ENCODE data around the gene ZFP36. TPM values are rescaled to one million over a fixed set of nuclear protein-coding genes. Genes with fewer than 3 reads are reported as not detected.

The ZFP36 gene
- 111 to 113 TPM (median 111 TPM) in 3 replicates for total RNA-seq

- peak; percentile 77 to 83 for DNase-seq (ENCODE audit: low spot score in 2 of 2, unreplicated experiment in 2 of 2)
- Mint-ChIP-seq H3K9me3 (no peaks in the 10 kb centered on the region), H3K36me3 (peaks cover 4% of the 10 kb centered on the region), H3K27me3 (ENCODE audit: low read depth) (no peaks in the 10 kb centered on the region), H3K27ac (peak within 1 kb of the TSS; percentile 99), H3K4me1 (peaks cover 49% of the 10 kb centered on the region), H3K4me3 (peak within 1 kb of the TSS; percentile 91)
- no peak for TF ChIP-seq CTCF (IDR thresholded peaks at IDR 0.05; ENCODE audit: unreplicated experiment)
Measured at GRCh38 chr19:39406656-39407409, at the start of gene ZFP36. Gene ZFP36, plus strand, starts transcription at chr19:39406847. Its CDS starts 58 bp downstream, at chr19:39406905.

GRCh38 chr19:39359026-39359425, 47.6 kb upstream of the ZFP36 start:
- DNase-seq (ENCODE audit: low spot score in 2 of 2, unreplicated experiment in 2 of 2), result no peak
- no peaks in the 10 kb centered on the region for H3K9me3 Mint-ChIP-seq
- no peaks in the 10 kb centered on the region for H3K4me1 Mint-ChIP-seq
- peaks cover 48% of the 10 kb centered on the region for H3K36me3 Mint-ChIP-seq
- H3K4me3 Mint-ChIP-seq, result no peak overlapping the region
- H3K27ac Mint-ChIP-seq, result no peak overlapping the region
- no peak for TF ChIP-seq CTCF (IDR thresholded peaks at IDR 0.05; ENCODE audit: unreplicated experiment)
- no peaks in the 10 kb centered on the region for H3K27me3 Mint-ChIP-seq (ENCODE audit: low read depth)

GRCh38 chr19:39360599-39360998, 46.0 kb upstream of the ZFP36 start:
- no peaks in the 10 kb centered on the region for H3K4me1 Mint-ChIP-seq
- H3K36me3 Mint-ChIP-seq, result peaks cover 44% of the 10 kb centered on the region
- H3K27me3 Mint-ChIP-seq (ENCODE audit: low read depth), result no peaks in the 10 kb centered on the region
- no peak overlapping the region for H3K27ac Mint-ChIP-seq
- H3K9me3 Mint-ChIP-seq, result no peaks in the 10 kb centered on the region
- no peak for DNase-seq (ENCODE audit: low spot score in 2 of 2, unreplicated experiment in 2 of 2)
- no peak overlapping the region for H3K4me3 Mint-ChIP-seq
- no peak for TF ChIP-seq CTCF (IDR thresholded peaks at IDR 0.05; ENCODE audit: unreplicated experiment)

GRCh38 chr19:39362682-39363657, 43.7 kb upstream of the ZFP36 start:
- Mint-ChIP-seq H3K27ac (peak overlapping the region; percentile 59), H3K27me3 (ENCODE audit: low read depth) (no peaks in the 10 kb centered on the region), H3K4me3 (no peak overlapping the region), H3K36me3 (peaks cover 37% of the 10 kb centered on the region), H3K9me3 (no peaks in the 10 kb centered on the region), H3K4me1 (no peaks in the 10 kb centered on the region)
- no peak for TF ChIP-seq CTCF (IDR thresholded peaks at IDR 0.05; ENCODE audit: unreplicated experiment)
- DNase-seq (ENCODE audit: low spot score in 2 of 2, unreplicated experiment in 2 of 2), result no peak

- no peaks in the 10 kb centered on the region for H3K9me3 Mint-ChIP-seq
- no peak for DNase-seq (ENCODE audit: low spot score in 2 of 2, unreplicated experiment in 2 of 2)
- H3K27ac Mint-ChIP-seq, result no peak overlapping the region
- H3K4me3 Mint-ChIP-seq, result no peak overlapping the region
- H3K27me3 Mint-ChIP-seq (ENCODE audit: low read depth), result no peaks in the 10 kb centered on the region
- H3K36me3 Mint-ChIP-seq, result peaks cover 42% of the 10 kb centered on the region
- H3K4me1 Mint-ChIP-seq, result no peaks in the 10 kb centered on the region
- no peak for TF ChIP-seq CTCF (IDR thresholded peaks at IDR 0.05; ENCODE audit: unreplicated experiment)
Measured at GRCh38 chr19:39363901-39364457, 42.7 kb upstream of the ZFP36 start.
